NCI-H2107 treated with DMSO at 0.1 percent for 48 hours (cell line): ENCODE results near the gene HNRNPA3.
"Not testable (repeated sequence)": the region's sequence is repeated elsewhere in the genome, so short reads cannot be mapped to it uniquely, and the experiment has no call there.

Experiments used
- DNase-seq: peaks from one replicate; lab custom pipeline; 2025; ENCODE audit not compliant: unreplicated experiment; lab: John Stamatoyannopoulos, UW

HNRNPA3 gene

DNA sequence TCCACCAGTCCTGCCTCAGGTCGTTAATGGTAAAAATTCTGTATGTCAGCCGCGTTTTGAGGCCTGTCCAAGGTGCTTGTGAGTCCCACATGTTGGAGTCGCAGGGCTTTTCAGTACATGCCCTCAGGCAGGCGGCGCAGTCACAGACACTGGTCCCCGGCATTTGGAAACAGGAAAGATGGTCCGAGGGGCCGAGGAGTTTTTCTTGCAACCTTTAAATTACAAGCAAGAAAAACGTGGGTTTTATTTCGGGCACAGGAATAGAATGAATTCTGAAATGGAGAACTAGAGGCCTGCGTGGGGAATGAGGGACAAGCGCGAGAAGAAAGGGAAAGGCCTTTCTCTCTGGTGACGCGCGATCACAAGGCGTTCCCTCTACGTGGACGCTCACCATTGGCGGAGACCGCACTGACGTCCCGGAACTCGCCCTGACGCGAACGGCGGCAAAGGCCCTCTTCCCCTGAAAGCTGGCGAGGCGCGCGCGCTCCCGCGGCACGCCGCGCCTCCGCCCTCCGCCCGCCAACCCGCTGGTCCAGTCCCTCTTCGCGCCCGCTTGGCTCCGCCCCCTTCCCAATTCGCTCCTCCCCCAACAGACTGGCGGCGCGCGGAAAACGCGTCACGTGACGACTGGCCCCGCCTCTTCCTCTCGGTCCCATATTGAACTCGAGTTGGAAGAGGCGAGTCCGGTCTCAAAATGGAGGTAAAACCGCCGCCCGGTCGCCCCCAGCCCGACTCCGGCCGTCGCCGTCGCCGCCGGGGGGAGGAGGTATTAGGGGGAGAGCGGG, at the start of gene HNRNPA3:
Gene HNRNPA3, plus strand, starts transcription at position 689 of the 785 bp plus-strand sequence. Its CDS starts 6 bp downstream, at position 695.
- peak; percentile 91 for DNase-seq

DNA sequence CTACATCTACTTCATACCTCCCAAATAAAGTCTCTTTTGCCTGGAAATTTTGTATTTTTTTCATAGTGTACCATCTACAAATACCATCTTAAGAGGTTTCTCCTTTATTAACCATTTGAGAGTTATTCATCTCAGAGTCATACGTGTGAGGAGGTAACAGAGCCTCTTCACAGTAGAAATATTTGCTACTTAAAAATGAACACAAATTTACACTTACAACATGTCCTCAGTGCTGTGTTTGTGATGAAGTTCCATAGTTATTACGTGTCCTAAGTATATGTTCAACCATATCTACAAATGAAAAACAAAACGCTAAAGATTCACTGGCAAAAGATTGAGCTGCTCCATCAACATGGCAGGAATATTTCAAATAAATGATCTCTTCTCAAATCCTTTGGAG, 48.5 kb upstream of the HNRNPA3 start:
- DNase-seq: no peak

DNA sequence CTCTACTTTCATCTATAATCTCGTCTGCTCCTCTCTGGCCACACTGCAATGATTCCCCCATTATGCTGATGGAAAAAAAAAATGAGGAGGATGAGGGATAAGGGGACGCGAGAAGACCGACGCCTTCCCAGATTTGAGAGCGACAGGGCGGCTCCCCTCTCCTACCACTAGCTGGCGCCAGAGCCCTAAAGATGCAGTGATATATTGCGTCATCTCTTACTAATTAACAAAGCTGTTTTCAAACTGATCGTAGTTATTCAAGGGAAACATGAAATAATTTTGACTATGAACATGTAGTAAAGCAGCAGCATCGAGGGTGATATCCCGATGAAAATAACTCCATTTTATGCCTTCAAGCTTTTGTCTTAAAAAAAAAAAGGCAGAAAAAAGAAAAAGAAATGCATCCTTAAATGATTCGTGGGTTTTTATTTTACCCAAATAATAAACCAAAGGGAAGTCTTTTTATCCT, 48.0 kb upstream of the HNRNPA3 start:
- peak; percentile 88 for DNase-seq

DNA sequence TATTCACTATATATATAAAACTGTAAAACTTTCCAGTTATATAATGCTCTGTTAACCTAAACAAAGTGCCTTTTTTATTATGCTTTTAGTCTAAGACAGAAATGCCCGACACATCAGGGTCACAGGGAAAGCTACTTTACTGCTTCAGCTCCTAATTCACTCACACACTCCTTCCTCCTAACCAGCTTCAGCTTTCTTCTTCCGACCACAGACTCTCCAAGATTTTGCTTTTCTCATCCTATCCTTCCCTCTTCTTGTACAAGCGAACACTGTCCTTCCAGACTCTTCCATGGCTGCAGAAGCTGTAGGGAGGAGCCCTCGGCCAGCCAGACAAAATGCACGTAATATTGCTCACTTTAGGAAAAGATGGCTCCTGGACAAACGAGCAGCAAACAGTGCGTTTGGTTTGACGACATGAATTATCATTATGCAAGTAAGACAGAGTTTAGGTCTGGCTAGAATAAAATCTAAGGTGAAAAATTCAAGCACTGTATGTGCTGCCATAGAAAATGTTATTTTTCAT, 47.5 kb upstream of the HNRNPA3 start:
- DNase-seq: peak; percentile 66

DNA sequence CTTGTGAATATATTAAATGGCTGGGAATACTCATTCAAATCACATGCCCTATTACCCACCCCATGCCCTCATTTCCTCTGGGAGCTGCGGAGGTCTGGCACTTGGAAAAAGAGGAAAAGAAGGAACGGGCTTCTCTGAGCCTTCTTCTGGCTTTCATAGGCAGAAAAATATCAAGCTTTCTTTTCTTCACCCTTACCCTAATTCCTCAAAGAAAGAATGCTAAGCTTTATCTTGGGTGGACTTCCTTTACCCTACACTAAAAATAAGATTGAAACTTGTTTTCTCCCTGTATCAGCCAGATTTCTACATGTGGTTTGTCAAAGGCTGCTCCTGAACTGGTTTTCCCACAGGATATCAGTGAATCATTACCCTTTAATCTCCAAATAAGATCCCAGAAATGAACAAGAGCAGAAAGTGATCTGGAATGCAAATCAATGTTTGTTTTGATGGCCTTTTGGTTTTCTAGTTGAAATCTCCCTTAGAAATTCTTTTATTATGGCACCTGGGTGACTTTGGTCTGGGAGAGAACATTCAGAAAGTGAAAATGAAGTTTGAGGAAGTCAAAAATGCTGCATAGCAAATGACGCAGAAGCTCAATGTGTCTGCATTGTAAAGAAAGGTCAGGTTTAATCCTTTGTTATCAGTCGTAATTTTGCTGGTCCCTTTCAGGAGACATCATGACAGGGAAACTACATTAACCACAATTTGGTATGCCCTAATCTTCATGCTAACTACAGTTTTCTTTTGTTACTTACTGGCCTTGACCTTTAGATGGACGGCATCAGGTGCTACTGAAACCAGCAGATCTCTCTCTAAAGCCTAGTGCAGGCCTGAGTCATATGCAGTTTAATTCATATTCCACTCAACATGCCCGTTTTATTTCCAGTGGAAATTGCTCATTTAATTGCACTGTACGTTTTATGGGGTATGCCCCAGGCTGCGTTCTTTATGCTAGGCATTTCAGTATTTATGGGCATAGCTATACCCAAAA, 46.6 kb upstream of the HNRNPA3 start:
- DNase-seq: peak; percentile 61

DNA sequence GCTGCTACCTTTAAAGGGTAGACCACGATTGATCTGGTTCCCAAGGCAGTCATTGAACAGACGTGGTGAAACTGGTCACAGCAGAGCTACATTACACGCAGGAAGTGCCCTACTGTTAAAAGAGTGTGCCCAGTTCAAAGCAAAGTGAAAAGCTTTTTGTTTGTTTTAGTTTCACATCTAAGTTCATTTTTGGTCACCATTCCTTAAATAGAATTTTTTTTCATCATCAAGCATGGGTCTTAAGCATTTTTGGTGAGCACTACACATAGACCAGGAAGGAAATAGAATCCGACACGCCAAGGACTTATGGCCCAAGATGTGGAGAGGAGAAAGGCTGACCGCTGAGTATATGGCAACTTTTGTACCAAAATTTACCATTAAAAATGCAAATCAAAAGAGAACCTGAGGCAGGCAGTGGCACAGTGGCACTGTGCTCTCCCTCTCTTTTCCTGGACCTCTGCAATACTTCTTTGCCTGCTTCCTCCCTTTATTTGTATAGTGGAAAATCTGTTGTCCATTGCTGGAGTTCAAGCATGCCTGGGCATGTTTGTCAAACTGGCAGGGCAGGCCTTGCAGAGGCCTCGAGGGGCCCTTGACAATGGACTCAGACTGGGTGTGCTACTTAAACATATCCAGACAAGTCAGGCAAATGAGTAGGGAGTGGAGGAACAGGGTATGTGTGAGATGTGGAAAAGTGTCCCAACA, 42.6 kb upstream of the HNRNPA3 start:
- DNase-seq: peak; percentile 63

DNA sequence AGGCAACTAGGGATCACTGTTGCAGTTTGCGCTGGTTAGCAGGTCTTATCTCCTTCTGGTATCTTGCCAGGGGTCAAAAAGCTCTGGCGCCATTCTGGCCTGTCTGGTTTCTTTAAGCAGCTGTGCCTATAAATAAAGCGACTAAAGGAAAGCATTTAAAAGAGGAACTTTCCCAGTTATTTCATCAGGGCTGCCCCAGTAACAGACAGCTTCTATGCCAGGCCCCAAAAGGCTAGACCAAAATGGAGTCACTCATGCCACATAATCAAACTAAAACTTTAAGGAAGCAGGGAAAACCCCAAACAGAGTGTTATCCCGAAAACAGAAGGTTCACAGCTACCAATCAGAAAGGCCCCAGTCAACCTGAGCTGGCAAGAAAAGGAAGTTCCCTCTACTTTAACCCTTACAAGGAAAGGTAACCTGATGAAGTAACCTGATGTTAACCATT, 41.2 kb upstream of the HNRNPA3 start:
- DNase-seq: no peak

DNA sequence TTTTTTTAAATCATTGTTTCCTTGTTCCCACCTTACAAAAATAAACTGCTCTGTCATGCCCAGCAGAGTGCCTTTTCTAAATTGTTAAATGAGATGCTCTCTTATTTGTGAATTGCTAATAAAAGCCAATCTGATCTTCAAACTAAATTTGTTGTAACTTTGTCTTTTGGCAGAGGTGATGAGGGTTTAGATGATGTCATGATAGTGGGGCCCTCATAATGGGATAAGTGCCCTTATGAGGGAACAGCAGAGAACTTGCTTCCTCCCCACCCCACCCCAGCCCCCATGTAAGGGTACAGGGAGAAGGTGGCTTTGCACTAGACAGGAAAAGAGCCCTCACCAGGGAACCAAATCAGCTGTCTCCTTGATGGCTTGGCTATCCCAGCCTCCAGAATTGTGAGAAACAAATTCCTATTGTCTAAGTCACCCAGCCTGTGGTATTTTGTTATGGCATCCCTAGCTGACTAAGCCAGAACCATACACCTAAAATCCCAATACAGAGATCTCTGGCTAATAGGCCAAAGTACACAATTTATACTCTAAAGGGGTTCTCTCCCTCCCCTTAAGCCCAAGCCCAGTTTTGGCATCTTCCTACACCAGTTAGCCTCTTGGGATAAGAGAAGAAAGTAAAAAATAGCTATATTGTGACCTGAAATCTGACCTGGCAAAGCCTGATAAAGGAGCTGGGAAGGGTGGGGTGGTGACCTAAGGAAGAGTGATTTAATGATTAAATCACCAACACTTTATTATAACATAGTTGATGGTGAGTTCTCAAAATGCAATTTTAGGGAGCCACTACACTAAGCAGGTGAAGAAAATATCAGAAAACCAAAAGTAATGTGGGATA, 40.3 kb upstream of the HNRNPA3 start:
- no peak for DNase-seq

DNA sequence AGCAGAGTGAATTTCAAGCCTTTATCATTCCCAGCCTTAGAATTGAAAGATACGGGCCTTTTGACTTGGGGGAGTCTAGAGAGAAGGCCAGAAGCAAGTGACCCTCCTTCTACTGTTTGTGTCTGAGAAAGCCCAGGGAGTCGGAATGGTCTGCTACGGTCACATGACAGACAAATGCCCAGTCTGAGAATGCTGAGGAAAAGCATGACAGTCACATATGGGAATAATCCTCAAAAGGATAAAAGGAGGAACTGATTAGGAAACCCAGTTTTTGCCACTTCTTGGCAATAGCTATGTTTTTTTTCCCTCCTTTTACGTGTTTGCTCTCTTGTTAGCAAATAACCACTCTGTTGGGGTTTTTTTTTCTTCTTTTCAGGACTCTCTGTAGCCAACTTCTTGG, 38.1 kb upstream of the HNRNPA3 start:
- no peak for DNase-seq

DNA sequence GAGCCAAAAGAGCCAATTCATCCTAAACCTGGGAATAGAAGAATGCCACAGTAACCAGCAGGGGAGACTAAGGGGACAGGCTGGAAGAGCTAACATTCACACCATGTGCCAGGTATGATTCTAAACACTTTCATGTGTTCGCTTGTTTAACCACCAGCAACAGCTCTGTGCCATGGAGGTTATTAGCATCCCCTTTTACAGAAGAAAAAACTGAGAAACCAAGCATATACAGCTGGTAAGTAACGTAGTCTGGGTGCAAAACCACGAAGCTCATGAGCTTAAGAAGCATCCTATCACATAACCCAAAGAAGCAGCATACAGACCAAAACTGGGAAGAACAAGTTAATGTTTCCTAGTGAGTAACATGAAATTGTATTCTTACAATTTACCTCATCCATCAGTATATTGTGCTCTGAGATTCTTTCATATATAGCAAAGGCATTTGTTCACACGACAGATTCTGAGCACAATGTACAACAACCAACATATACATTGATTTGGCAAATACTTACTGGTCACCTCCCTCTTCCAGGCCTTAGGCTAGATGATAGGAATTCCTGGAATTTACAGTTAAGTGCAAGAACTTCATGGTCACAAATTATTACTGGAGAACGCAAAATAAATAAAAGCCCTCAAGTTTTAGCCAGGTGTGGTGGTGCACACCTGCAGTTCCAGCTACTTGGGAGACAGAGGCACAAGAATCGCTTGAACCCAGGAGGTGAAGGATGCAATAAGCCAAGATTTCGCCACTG, 36.5 kb upstream of the HNRNPA3 start:
- peak; percentile 58 for DNase-seq

DNA sequence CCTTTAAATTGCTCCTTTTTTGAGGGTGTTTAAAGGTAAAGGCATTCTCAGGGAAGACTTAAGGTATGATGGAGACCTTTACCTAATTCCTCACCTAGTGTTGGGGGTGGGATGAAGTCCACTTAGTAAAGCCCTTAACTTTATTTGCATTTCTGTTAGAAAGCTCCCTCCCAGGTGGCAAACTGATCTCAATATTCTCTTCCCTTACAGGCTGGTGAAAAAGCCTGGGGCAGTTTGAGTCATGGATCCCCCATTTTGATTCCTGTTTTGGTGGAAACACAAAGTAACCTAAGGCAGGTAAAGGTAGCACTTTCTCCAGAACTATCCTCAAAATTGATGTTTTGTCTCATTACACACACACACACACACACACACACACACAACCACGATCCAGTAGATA, 33.8 kb upstream of the HNRNPA3 start:
- DNase-seq: no peak

DNA sequence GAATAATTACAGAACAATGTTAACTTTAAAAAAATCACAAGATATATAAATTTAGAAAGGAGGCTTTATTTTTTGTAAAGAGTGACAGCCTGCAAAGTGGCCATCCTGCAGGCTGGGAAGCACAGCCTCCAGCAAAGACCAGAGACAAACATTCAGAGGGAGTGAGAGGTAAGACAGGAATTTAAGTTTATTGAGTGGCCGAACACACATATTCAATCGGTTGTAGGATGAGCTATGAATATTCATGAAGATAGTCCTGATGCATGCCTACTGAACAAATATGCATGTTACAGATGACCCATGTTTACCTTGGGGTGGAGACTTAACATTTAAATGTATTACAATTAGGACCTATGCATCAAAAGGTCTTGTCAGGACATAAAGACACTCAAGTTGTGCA, 33.4 kb upstream of the HNRNPA3 start:
- no peak for DNase-seq

DNA sequence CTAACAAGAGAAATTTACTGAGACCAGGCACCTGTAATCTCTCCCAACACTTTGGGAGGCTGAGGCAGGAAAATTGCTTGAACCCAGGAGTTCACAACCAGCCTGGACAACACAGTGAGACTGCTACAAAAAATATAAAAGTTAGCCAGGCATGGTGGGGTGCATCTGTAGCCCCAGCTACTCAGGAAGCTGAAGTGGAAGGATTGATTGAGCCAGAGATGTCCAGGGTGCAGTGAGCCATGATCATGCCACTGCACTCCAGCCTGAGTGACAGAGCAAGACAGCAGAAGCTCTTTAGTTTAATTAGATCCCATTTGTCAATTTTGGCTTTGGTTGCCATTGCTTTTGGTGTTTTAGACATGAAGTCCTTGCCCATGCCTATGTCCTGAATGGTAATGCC, 32.9 kb upstream of the HNRNPA3 start:
- not testable (repeated sequence) for DNase-seq

DNA sequence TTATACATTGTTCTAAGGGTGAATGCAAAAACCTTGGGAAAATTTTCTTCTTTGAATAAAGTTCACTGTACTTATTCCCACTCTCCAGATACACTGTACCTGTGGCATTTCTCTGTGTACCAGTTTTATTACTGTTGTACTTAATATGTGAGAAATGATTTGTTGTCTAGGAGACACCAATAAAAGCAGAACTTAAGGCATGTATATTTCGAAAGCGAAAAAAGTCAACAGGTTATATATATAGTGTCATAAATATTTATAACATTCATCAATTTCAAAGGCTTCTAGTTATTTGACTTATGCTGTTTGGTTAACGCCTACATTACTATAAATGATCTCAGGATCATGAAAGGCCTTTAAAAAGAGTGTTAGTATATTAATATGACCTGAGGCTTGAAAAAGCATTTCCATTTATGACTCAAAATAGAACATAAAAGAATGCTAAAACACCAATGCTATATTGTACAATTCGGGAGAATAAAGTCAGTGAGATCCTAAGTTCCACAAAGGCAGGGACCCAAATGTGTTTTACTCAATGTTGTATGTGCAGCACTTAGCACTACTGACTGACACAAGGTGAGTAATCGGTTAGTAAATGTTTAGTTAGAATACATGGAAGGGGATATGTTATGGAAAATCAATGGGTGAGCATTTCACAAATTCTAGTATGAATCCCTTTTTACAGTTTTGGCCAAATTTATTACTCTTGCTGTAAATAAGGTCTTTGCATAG, 32.2 kb upstream of the HNRNPA3 start:
- DNase-seq: no peak

DNA sequence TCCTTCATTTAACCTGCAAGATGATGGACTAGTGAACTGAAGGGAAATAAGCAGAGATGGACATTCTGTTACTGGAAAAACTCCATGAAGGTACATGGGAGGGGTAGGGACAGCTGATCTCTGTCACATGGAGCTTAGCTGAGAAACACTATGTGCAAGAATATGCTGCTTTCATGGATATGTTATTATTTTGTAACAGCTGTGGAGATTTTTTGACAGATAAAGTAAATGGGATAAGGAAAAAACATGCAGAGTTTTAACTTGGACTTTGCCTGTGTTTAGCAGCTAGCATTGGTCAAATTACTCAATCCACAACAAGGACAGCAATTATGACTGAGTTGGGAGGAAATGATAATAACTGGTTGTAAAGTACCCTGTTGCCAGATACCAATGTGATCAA, 28.7 kb upstream of the HNRNPA3 start:
- no peak for DNase-seq

DNA sequence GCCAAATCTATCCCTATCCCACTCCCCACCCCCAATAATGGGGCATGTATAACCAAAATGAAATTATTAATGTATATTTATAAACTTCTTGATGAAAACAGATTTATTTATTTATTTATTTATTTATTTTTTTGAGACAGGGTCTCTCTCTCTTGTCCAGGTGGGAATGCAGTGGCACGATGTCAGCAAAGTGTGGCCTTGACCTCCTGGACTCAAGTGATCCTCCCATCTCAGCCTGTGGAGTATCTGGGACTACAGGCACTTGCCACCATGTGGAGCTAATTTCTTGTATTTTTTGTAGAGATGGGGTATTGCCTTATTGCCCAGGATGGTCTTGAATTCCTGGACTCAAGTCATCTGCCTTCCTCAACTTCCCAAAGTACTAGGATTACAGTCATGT, 28.0 kb upstream of the HNRNPA3 start:
- no peak for DNase-seq

DNA sequence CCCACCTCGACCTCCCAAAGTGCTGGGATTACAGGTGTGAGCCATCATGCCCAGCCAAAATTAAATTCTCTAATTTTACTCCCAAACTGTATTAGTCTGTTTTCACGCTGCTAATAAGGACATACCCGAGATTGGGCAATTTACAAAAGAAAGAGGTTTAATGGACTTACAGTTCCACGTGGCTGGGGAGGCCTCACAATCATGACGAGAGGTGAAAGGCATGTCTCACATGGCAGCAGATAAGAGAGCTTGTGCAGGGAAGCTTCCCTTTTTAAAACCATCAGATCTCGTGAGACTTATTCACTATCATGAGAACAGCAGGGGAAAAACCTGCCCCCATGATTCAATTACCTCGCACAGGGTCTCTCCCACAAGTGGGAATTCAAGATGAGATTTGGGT, 26.6 kb upstream of the HNRNPA3 start:
- not testable (repeated sequence) for DNase-seq

DNA sequence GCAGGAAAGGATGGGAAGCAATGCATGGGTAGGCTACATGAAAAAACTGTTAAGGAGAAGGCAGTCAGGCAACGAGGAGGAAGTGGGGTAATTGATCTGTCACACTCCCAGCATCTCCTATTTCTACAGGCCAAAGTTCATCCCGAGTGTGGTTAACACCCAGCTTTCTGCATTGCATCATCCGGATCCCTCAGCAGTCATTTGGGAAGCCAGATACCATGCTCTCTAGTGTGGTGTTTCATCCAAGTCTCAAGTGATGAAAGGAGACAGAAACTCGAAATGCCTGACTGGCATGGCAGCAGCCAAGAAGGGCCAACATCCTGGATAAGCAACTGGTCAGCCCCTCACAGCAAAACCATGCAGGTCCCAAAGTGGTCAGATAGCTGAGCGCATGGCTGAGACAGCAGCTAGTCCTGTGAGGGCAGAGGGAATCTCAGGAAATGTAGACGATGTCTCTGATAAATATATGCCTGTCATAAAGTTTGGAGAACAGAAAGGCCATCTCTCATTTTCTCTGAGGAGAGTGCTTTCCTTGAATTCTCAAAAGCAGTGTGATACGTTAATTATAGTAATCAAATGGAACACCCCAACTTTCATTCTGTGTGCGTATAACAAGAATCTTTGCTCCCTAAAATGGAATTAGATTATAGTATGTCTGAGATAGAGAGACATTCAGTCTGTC, 24.8 kb upstream of the HNRNPA3 start:
- DNase-seq: peak; percentile 60
